HCT116 (cell line): ENCODE measurements around the gene SAMD1. TPM values are rescaled to one million over a fixed set of nuclear protein-coding genes. Genes with fewer than 3 reads are reported as not detected.

Experiments used
- ATAC-seq: fragments of 200-7000 bp; cut with Tn5 transposase; 2 replicates; pipeline ENCODE4 v1.9.1; 2020; ENCODE audit warnings: mild to moderate bottlenecking, moderate library complexity
- BruUV-seq: library from RNA; stranded (reverse); fragments of 400-500 nt; replicated peaks from 2 replicates; lab custom pipeline; 2021; lab: Mats Ljungman, UMichigan
- CTCF ChIA-PET: fragments of 300-600 bp; sonication (Branson Sonifier 250); formaldehyde crosslinking; loops from one replicate; lab custom pipeline; 2021; ENCODE audit warnings: antibody characterized with exemption; lab: Charles Lee
- POLR2A ChIA-PET: fragments of 300-600, 350-600 bp; sonication (Branson Sonifier 250); formaldehyde crosslinking; loops from one replicate; lab custom pipeline; 2021; ENCODE audit warnings: antibody characterized with exemption; lab: Charles Lee
- RAD21 ChIA-PET, 2 experiments: fragments of 300-600 bp; sonication (Branson Sonifier 250); formaldehyde crosslinking; loops; one replicate each; lab custom pipeline; 2023; ENCODE audit warnings: low total read pairs in 2 of 2; ENCODE audit not compliant: uncharacterized antibody in 2 of 2, unreplicated experiment in 2 of 2, low non-redundant PET in 1 of 2; lab: Charles Lee
- DNase-seq: peaks from one replicate; pipeline ENCODE4 v3.0.0-alpha.2; 2010; ENCODE audit warnings: low read depth, low spot score
- H2AFZ ChIP-seq: fragments of 200-600 bp; shearing (Covaris generic), sonication (generic); 2 replicates; pipeline ENCODE4 v1.6.1; 2017; ENCODE audit warnings: low read depth, mixed run types, mixed read lengths, antibody characterized with exemption, low read length; ENCODE audit not compliant: poor library complexity, severe bottlenecking
- H3K27ac ChIP-seq: 2 replicates; pipeline ENCODE4 v1.5.1; 2012; ENCODE audit warnings: low read depth, low read length
- H3K27me3 ChIP-seq: fragments of 200-600 bp; sonication (generic); 2 replicates; pipeline ENCODE4 v1.6.1; 2016; ENCODE audit warnings: mixed run types, low read length, mixed read lengths; ENCODE audit not compliant: insufficient read depth
- H3K36me3 ChIP-seq, 2 experiments: fragments of 200-500 bp in 1 of 2; fragments of 200-600 bp in 1 of 2; sonication (Bioruptor generic) in 1 of 2; sonication (generic) in 1 of 2; 2 replicates each; pipeline versions ENCODE4 v1.5.1 to v1.6.1; 2014 to 2016; ENCODE audit warnings: low read length in 2 of 2, inconsistent platforms in 1 of 2, mixed read lengths in 1 of 2, mixed run types in 1 of 2; ENCODE audit not compliant: insufficient read depth in 2 of 2, control insufficient read depth in 1 of 2
- H3K4me1 ChIP-seq, 2 experiments: fragments of 200-600 bp in 1 of 2; sonication (generic) in 1 of 2; 2 replicates each; pipeline versions ENCODE4 v1.5.1 to v1.6.1; 2012 to 2017; ENCODE audit warnings: low read length in 2 of 2, inconsistent platforms in 1 of 2, mild to moderate bottlenecking in 1 of 2, mixed read lengths in 1 of 2, mixed run types in 1 of 2, moderate library complexity in 1 of 2; ENCODE audit not compliant: insufficient read depth in 2 of 2, control insufficient read depth in 1 of 2
- H3K4me2 ChIP-seq: fragments of 200-600 bp; sonication (generic); 2 replicates; pipeline ENCODE4 v1.6.1; 2017; ENCODE audit warnings: mixed run types, low read length, mixed read lengths
- H3K4me3 ChIP-seq, 2 experiments: fragments of 200-600 bp in 1 of 2; sonication (generic) in 1 of 2; replicated peaks in 1 of 2; 2 replicates each; pipeline ENCODE4 v1.5.1; 2011 to 2016; ENCODE audit warnings: low read length in 2 of 2, control low read depth in 1 of 2, low read depth in 1 of 2, mild to moderate bottlenecking in 1 of 2, mixed read lengths in 1 of 2, mixed run types in 1 of 2
- H3K79me2 ChIP-seq: fragments of 200-600 bp; sonication (generic); 2 replicates; pipeline ENCODE4 v1.6.1; 2017; ENCODE audit warnings: mild to moderate bottlenecking, mixed run types, low read length, moderate library complexity, mixed read lengths; ENCODE audit not compliant: insufficient read depth
- H3K9ac ChIP-seq: fragments of 200-600 bp; sonication (generic); 2 replicates; pipeline ENCODE4 v1.6.1; 2016; ENCODE audit warnings: low read length, mixed read lengths
- H3K9me2 ChIP-seq: fragments of 200-600 bp; sonication (generic), shearing (Covaris generic); 2 replicates; pipeline ENCODE4 v1.6.1; 2017; ENCODE audit warnings: mixed run types, mild to moderate bottlenecking, moderate library complexity; ENCODE audit not compliant: insufficient read depth
- H3K9me3 ChIP-seq, 2 experiments: fragments of 200-500 bp in 1 of 2; fragments of 200-600 bp in 1 of 2; sonication (Bioruptor generic) in 1 of 2; sonication (generic) in 1 of 2; 2 replicates each; pipeline ENCODE4 v1.6.1; 2014 to 2017; ENCODE audit warnings: low read length in 2 of 2, mixed read lengths in 2 of 2, inconsistent platforms in 1 of 2, low read depth in 1 of 2, mild to moderate bottlenecking in 1 of 2, mixed run types in 1 of 2, moderate library complexity in 1 of 2; ENCODE audit not compliant: control insufficient read depth in 1 of 2, insufficient read depth in 1 of 2
- H4K20me1 ChIP-seq: fragments of 200-600 bp; sonication (generic), shearing (Covaris generic); 2 replicates; pipeline ENCODE4 v1.6.1; 2017; ENCODE audit warnings: mixed run types, mild to moderate bottlenecking, moderate library complexity; ENCODE audit not compliant: insufficient read depth
- CTCF ChIP-seq, 3 experiments: fragments of 200-600 bp in 1 of 3; sonication (generic) in 1 of 3; IDR thresholded peaks in 2 of 3; conservative IDR thresholded peaks in 1 of 3; 2 replicates each; pipeline ENCODE4 v1.5.1; 2012 to 2017; ENCODE audit warnings: low read depth in 2 of 3, low read length in 2 of 3, antibody characterized with exemption in 1 of 3, borderline replicate concordance in 1 of 3, control low read depth in 1 of 3, mild to moderate bottlenecking in 1 of 3, mixed read lengths in 1 of 3, mixed run types in 1 of 3, moderate library complexity in 1 of 3; ENCODE audit not compliant: insufficient read depth in 1 of 3
- EZH2 ChIP-seq: fragments of 200-600 bp; sonication (generic); IDR thresholded peaks from 2 replicates; pipeline ENCODE4 v1.6.1; 2017; ENCODE audit warnings: antibody characterized with exemption, mixed run types
- EZH2phosphoT487 ChIP-seq: fragments of 200-600 bp; IDR thresholded peaks from 2 replicates; pipeline ENCODE4 v1.6.1; 2018; ENCODE audit warnings: antibody characterized with exemption, borderline replicate concordance
- SRF ChIP-seq: IDR thresholded peaks from 2 replicates; pipeline ENCODE4 v1.6.1; 2012; ENCODE audit warnings: low read depth
- TCF7L2 ChIP-seq: IDR thresholded peaks from 2 replicates; pipeline ENCODE4 v1.7.0; 2011; ENCODE audit warnings: borderline replicate concordance, inconsistent platforms; ENCODE audit not compliant: insufficient read depth, insufficient read length; ENCODE audit errors: extremely low read depth
- YY1 ChIP-seq: IDR thresholded peaks from 2 replicates; pipeline ENCODE4 v1.6.1; 2011; ENCODE audit warnings: low read length, low read depth, moderate library complexity, mild to moderate bottlenecking; ENCODE audit not compliant: insufficient replicate concordance; ENCODE audit errors: extremely low read depth
- intact Hi-C: fragments of 100-400 bp; cut with micrococcal nuclease; formaldehyde crosslinking; loops from 2 replicates; pipeline ENCODE4 v1.10.0; 2022
- total RNA-seq: library from RNA; stranded (reverse); gene quantifications from one replicate; pipeline ENCODE4 v1.2.1, GENCODE V29; 2021; ENCODE audit not compliant: unreplicated experiment

SAMD1 gene
- total RNA-seq, 1 experiment from 2014 or later = 62.9 TPM

GRCh38 chr19:14082675-14082960 lies 7.9 kb downstream of the SAMD1 start:
- H3K9ac ChIP-seq = no peak overlapping the region
- CTCF ChIA-PET = no interaction called here
- H3K9me3 ChIP-seq = no peaks in the 10 kb centered on the region
- TF ChIP-seq TCF7L2 (no peak), YY1 (no peak), EZH2 (no peak), EZH2phosphoT487 (no peak), SRF (no peak), CTCF (IDR thresholded peaks at IDR 0.05 in 2 of 3, conservative IDR thresholded peaks at IDR 0.05 in 1 of 3; ENCODE audit: borderline replicate concordance in 1 of 3, insufficient read depth in 1 of 3, low read depth in 2 of 3, low read length in 2 of 3) (no peak)
- POLR2A ChIA-PET = no interaction called here
- intact Hi-C loops = no loop called here
- peaks cover 5 to 16% of the 10 kb centered on the region in 2 experiments; a peak in 2 of 4 replicates for H3K4me1 ChIP-seq
- H3K4me2 ChIP-seq = peak overlapping the region; percentile 88; the same call in 1 of the 2 replicates
- RAD21 ChIA-PET = no interaction called here
- H3K27ac ChIP-seq = no peak overlapping the region
- H3K79me2 ChIP-seq = no peaks in the 10 kb centered on the region
- H3K4me3 ChIP-seq = no peak overlapping the region; a peak in 1 of 4 replicates
- DNase-seq (no peak), ATAC-seq (no peak)
- H3K9me2 ChIP-seq = no peaks in the 10 kb centered on the region
- H3K27me3 ChIP-seq = no peaks in the 10 kb centered on the region
- H3K36me3 ChIP-seq = no peaks in the 10 kb centered on the region
- no peaks in the 10 kb centered on the region for H4K20me1 ChIP-seq
- H2AFZ ChIP-seq = no peak overlapping the region
- BruUV-seq = no TSS peak
